ENCODE data around the gene MACROD1. TPM values are rescaled to one million over a fixed set of nuclear protein-coding genes. Genes with fewer than 3 reads are reported as not detected.
A peak's percentile ranks its signal among the peaks of the same experiment; 100 is the strongest.
"Not testable (repeated sequence)": the region's sequence is repeated elsewhere in the genome, so short reads cannot be mapped to it uniquely, and the experiment has no call there.

Gene MACROD1
- total RNA-seq, 1 experiment from 2014 or later, result 26.3 TPM

DNA sequence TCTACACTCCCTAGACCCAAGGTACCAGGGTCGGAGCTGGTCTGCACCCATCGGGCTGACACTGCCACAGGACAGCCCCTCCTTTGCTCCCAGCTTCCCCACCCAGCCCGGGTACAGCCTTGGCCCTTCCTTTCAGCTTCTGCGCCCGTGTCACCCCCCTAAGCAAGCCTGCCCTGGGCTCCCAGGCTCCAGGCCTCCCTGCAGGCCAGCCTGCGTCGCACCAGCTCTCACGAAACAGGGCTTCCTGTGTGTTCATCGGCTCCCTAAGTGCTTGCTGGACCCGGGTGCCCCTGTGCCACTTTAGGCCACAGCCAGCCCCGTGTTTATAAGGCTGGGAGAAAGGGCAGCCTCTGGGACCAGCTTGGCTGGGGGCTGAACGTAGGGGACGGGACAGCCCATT, 109.1 kb downstream of the MACROD1 start:
- Histone ChIP-seq H3K27ac (no peak overlapping the region), H3K36me3 (no peaks in the 10 kb centered on the region), H3K9me3 (replicated peaks) (no peaks in the 10 kb centered on the region), H3K4me3 (no peak overlapping the region), H3K27me3 (no peaks in the 10 kb centered on the region), H3K4me1 (peaks cover 32% of the 10 kb centered on the region)
- no peak for DNase-seq

DNA sequence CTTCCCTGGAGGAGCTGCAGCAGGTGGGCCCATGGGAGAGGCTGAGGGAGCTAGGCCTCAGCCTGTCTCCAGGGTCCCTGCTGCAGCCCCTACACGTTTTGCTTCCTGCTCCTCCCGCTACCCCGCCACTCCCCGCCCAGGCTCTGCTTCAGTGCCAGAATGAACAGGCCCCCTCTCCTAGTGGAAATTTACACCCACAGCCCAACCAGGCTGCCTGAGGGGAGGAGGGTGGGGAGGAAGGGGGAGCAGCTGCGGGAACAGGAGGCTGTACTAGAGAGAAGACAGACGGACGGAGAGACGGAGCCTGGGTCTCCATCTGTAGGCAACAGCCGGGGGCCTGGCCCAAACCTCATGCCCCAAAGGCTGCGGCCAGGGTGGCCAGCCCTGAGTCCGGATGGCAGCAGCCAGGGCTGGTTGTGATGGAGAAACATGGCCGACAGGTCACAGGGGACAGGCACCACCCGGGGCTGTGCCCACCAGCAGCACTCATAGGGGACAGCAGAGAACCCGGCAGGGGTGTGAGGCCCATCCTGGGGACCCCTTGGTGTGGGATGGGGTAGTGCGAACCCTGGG, 109.6 kb downstream of the MACROD1 start:
- Histone ChIP-seq H3K27ac (no peak overlapping the region), H3K9me3 (replicated peaks) (no peaks in the 10 kb centered on the region), H3K4me1 (peaks cover 32% of the 10 kb centered on the region), H3K36me3 (no peaks in the 10 kb centered on the region), H3K27me3 (no peaks in the 10 kb centered on the region), H3K4me3 (no peak overlapping the region)
- DNase-seq, result peak; percentile 68 to 70

DNA sequence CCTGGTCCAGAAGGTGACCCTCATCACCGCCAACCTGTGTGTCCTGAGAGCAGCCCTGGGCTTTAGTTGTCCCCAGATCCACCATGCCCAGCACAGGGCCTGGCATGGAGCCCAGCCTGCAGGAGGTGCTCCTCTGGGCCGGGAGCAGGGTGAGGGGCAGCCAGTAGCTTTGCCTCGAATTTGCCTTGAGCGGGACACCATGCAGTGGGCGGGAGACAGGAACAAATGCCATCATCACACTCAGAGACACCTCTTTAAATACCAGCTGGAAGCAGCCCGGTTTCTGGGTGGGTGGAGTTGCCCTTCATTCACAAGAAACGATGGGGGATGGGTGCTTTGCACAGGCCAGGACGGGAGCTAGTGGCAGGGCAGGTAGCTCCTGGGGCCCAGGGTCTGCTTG, 110.8 kb downstream of the MACROD1 start:
- no peak overlapping the region for H3K4me3 ChIP-seq
- no peak for DNase-seq
- H3K4me1 ChIP-seq, result peaks cover 32% of the 10 kb centered on the region
- no peak overlapping the region for H3K27ac ChIP-seq
- no peaks in the 10 kb centered on the region for H3K36me3 ChIP-seq
- H3K27me3 ChIP-seq, result no peaks in the 10 kb centered on the region
- H3K9me3 ChIP-seq (replicated peaks), result no peaks in the 10 kb centered on the region

DNA sequence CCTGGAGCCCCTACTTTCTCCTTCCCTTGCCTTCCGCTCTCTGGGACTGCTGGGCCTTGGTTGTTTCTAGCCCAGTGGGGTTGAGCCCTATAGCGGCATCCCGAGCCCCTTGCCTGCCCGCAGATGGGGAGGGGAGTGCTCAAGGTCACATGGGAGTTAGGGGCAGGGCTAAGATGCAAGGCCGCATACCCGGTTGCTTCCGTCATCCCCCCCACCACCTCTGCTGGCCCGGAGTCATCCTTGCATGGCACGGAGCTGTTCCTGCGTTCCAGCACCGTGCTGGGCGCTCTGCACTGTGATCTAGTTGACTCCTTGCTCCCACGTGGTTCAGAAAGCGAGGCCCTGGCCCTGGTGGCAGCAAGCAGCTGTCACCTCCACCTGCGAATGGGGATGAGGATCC, 112.2 kb downstream of the MACROD1 start:
- H3K9me3 ChIP-seq (replicated peaks), result no peaks in the 10 kb centered on the region
- peak; percentile 76 to 78 for DNase-seq
- H3K4me3 ChIP-seq, result no peak overlapping the region
- no peaks in the 10 kb centered on the region for H3K27me3 ChIP-seq
- H3K36me3 ChIP-seq, result no peaks in the 10 kb centered on the region
- H3K4me1 ChIP-seq, result peaks cover 36% of the 10 kb centered on the region
- H3K27ac ChIP-seq, result peak overlapping the region; percentile 40

DNA sequence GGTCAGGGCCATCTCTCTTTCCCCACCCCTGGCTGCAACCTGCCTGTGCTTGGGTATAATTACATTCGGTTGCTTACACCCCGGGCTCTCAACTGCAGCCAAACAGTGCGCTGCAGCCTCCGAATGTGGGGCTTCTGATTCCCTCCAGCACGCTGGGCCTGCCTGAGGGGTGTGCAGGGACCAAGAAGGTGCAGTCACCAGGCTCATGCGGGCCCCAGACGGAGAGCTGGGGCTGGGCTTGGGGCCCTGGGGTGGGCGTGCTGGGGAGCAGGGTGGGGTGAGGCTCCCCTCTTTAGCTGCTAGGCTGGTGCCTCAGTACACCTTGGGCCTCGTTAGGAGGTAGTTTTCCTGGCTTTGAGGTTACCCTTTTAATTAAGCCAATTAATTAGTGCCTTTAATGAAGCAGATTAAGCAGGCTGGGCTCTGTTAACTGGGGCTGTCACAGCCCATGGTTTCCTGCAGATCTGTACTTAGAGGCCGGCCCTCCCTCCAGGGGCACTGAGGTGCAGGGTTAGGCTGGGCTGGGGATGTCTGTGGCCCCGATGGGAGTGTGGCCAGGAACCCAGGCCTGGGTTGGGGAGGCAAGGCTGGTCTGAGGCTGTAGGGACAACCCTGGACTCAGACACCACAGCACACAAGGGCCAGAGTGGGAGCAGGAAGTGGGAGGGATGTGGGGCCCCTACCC, 112.8 kb downstream of the MACROD1 start:
- Histone ChIP-seq H3K27ac (peak overlapping the region; percentile 40), H3K27me3 (no peaks in the 10 kb centered on the region), H3K36me3 (no peaks in the 10 kb centered on the region), H3K4me1 (peaks cover 42% of the 10 kb centered on the region), H3K9me3 (replicated peaks) (no peaks in the 10 kb centered on the region), H3K4me3 (no peak overlapping the region)
- no peak for DNase-seq

DNA sequence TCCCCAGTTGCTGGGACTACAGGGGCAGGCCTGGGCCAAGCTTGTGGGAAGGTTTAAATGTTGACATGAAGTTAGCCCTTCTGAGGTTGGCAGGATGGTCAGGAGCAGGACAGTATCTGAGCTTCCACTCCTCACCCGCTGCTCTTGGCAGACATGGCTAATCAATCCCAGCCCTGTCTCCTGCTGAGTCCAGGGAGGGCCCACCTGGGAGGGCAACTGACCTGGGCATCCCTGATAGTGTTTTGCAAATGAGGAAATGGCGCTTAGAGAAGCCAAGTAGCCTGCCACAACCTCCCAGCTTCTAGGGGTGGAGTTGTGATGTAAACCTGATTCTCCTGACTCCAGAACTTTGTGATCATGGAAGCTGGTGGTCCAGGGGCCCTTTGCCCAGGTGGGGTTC, 113.5 kb downstream of the MACROD1 start:
- no peak overlapping the region for H3K4me3 ChIP-seq
- DNase-seq, result no peak
- H3K36me3 ChIP-seq, result no peaks in the 10 kb centered on the region
- H3K4me1 ChIP-seq, result peaks cover 45% of the 10 kb centered on the region
- H3K9me3 ChIP-seq (replicated peaks), result no peaks in the 10 kb centered on the region
- H3K27me3 ChIP-seq, result no peaks in the 10 kb centered on the region
- no peak overlapping the region for H3K27ac ChIP-seq

DNA sequence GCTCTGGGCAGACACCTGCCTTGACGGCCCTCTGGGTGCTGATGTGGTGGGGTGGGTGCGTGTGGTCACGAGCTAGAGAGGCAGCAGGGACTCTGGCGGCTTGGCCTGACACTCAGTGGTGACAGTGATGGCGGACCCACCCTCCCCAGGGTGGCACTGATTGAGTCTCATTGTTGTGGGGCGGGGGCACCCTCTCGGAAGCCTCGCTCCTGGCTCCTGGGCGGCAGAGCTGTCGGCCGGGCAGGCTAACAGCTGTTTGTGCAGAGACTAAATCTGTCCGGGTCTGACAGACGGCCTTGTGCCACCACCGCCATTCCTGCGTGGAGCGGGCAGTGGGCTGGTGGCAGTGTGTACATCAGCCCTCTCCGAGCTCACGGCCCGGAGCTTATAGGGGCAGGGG, 114.6 kb downstream of the MACROD1 start:
- DNase-seq, result no peak
- no peaks in the 10 kb centered on the region for H3K36me3 ChIP-seq
- H3K9me3 ChIP-seq (replicated peaks), result no peaks in the 10 kb centered on the region
- no peak overlapping the region for H3K27ac ChIP-seq
- H3K27me3 ChIP-seq, result no peaks in the 10 kb centered on the region
- no peak overlapping the region for H3K4me3 ChIP-seq
- peaks cover 46% of the 10 kb centered on the region for H3K4me1 ChIP-seq

DNA sequence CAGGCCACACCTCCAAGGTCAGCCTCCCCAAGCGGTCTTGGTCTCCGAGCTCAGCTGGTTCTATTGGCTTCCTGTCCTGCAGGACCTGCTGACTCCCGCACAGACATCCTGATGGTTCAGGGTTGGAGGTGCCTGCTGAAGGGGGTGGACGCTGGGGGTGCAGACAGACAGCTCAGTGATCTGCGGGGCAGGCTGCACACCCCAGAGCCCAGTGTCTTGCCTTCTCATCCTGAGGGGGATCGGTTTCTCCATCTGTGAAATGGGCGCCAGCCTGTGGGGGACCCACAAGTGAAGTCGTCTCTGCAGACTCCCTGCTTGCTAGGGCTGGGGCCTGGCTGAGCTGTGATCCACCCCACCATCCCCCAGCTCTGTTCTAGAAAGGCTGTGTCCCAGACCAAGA, 116.4 kb downstream of the MACROD1 start:
- H3K9me3 ChIP-seq (replicated peaks), result no peaks in the 10 kb centered on the region
- H3K4me1 ChIP-seq, result peaks cover 37% of the 10 kb centered on the region
- no peak overlapping the region for H3K4me3 ChIP-seq
- no peak overlapping the region for H3K27ac ChIP-seq
- H3K36me3 ChIP-seq, result no peaks in the 10 kb centered on the region
- no peaks in the 10 kb centered on the region for H3K27me3 ChIP-seq
- no peak for DNase-seq

DNA sequence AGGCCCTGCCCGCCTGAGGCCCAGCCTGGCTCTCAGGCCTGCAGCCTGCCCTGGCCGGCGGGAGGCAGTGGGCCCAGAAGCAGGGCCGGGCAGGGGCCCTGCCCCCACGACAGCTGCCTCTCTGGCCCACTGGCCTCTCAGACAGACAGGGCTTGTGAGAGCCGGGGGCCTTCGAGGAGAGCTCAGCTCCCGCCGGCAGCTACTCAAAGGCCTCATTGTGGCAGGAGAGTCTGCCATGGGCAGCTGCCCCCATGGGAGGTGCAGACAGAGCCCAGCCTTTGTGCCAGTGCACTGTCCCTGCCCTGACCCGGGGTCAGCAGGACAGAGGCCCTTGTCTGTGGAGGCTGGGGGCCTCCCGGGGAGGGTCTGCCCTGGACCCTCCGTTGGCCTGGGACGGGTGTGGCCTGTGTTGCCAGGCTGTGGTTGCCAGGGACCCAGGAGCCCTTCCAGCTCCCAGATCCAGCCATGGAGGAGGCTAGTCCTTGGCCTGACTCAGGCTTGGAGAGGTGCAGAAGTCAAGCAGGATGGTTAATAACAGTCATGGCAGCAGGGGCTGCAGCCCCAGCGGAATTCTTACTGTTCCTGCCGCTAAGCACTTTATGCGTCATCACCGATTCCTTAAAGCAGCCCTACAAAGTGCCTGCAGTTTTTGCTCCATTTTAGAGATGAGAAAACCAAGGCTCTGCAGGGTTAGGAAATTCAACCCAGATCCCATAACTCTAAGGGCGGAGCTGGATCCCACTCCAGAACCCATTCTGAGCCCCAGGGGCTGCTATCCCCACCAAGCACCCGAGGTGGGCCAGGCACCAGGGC, 117.7 kb downstream of the MACROD1 start:
- peak; percentile 95 to 96 for DNase-seq
- peaks cover 25% of the 10 kb centered on the region for H3K4me1 ChIP-seq
- no peaks in the 10 kb centered on the region for H3K36me3 ChIP-seq
- no peaks in the 10 kb centered on the region for H3K27me3 ChIP-seq
- no peaks in the 10 kb centered on the region for H3K9me3 ChIP-seq (replicated peaks)
- peak overlapping the region; percentile 95 for H3K27ac ChIP-seq
- no peak overlapping the region for H3K4me3 ChIP-seq

DNA sequence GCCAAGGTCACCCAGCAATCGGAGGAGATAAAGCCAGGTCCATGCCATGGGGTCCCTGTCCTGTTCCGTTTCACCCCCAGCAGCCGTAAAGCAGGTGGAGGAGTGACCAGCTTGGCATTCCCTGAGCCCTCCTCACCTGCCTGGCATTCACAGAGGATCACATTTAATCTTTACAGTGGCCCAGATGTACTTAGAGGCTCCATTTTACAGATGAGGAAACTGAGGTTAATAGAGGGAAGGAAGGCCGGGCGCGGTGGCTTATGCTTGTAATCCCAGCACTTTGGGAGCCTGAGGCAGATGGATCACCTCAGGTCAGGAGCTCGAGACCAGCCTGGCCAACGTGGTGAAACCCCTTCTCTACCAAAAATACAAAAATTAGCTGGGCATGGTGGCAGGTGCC, 118.5 kb downstream of the MACROD1 start:
- not testable (repeated sequence) for H3K4me3 ChIP-seq; DNase-seq; H3K36me3 ChIP-seq; H3K9me3 ChIP-seq (replicated peaks); H3K27me3 ChIP-seq
- Histone ChIP-seq H3K4me1 (peaks cover 16% of the 10 kb centered on the region), H3K27ac (peak overlapping the region; percentile 95)

DNA sequence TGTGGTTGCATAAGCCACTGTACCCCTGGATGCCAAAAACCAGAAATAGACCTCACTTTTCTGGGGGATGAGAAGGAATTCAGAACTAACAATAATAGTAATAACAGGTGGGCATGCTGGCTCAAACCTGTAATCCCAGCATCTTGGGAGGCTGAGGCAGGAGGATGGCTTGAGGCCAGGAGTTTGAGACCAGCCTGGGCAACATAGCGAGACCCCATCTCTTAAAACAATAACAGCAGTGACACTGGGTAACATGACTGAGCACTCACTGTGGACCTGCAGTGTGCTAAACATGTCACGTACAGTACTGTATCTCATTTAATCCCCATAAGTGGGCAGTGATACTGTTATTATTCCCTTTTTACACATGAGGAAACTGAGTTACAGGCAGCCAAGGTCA, 120.2 kb downstream of the MACROD1 start:
- no peaks in the 10 kb centered on the region for H3K36me3 ChIP-seq
- no peak overlapping the region for H3K4me3 ChIP-seq
- H3K9me3 ChIP-seq (replicated peaks), result no peaks in the 10 kb centered on the region
- no peaks in the 10 kb centered on the region for H3K27me3 ChIP-seq
- DNase-seq, result no peak
- H3K4me1 ChIP-seq, result peaks cover 16% of the 10 kb centered on the region
- H3K27ac ChIP-seq, result no peak overlapping the region

DNA sequence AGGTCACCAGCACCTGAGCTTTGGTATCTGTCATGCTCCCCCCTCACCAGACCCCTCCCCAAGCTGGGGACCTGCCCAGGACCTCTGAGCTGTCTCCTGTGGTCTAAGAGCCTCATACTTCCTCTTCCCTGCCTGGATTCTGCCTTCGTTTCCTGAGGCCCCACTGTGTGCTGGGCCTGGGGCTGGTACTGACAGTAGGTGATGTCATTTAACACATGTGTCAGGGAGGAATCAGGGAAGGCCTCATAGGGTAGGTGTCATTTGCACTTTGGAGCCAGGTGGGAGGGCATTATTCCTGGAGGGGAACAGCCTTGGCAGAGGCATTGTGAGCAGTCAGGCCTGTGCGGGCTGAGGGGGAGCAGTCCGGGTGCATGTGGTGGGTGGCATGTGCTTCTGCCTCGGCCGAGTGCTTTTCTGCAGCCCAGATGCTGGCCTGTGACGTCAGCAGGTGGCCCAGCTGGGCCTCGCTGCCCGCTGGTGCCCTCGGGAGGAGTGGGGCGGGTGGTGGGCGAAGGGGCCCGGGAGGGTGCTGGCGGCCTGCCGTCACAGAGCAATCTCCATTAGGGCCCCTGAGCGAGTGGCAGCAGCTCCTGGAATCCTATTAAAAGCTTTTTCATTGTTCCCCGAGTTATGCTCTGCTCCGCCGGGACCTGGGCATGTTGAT, 121.1 kb downstream of the MACROD1 start:
- Histone ChIP-seq H3K4me1 (peaks cover 16% of the 10 kb centered on the region), H3K36me3 (no peaks in the 10 kb centered on the region), H3K27me3 (no peaks in the 10 kb centered on the region), H3K9me3 (replicated peaks) (no peaks in the 10 kb centered on the region), H3K4me3 (no peak overlapping the region), H3K27ac (no peak overlapping the region)
- no peak for DNase-seq

DNA sequence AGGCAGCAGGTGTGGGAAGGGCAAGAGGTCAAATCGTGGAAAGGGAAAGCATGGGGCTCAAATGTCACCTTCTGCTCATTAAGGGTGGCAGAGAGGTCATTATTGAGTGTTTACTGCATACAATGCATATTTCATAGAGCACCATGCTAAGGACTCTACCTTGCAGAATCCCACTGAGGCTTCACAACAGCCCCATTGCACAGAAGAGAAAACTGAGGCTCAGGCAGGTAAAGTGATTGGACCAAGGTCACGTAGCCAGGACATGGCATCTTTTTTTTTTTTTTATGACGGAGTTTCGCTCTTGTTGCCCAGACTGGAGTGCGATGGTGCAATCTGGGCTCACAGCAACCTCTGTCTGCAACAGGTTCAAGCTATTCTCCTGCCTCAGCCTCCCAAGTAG, 122.4 kb downstream of the MACROD1 start:
- Histone ChIP-seq H3K4me1 (peaks cover 10% of the 10 kb centered on the region; the same call in 1 of the 2 replicates), H3K9me3 (replicated peaks) (no peaks in the 10 kb centered on the region), H3K27ac (no peak overlapping the region)

DNA sequence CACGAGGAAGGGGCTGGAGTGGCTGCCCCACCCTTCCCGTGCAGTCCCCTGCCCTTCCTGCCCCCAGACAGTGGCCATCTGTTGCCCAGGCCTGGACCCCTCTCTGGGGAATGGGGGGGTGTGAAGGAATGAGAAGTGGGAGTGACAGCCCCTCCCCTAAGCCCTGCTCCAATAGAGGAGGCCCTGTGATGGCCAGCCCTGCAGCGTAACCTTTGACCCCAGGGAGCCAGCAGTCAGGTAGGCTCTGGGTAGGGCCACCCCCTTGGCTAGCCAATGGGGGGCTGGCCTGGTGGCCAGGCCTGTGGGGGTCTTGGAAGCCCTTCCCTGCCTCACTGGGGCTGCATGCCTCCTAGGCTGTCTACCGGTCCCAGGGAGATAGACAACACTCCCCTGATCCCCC, 123.6 kb downstream of the MACROD1 start:
- H3K4me1 ChIP-seq, result peaks cover 5% of the 10 kb centered on the region; the same call in 1 of the 2 replicates
- H3K9me3 ChIP-seq (replicated peaks), result no peaks in the 10 kb centered on the region
- no peaks in the 10 kb centered on the region for H3K36me3 ChIP-seq
- no peak for DNase-seq
- H3K27me3 ChIP-seq, result no peaks in the 10 kb centered on the region
- no peak overlapping the region for H3K27ac ChIP-seq
- no peak overlapping the region for H3K4me3 ChIP-seq

More for the DNA sequence above, 122.4 kb downstream of the MACROD1 start:
- H3K36me3 ChIP-seq, result no peaks in the 10 kb centered on the region
- no peak overlapping the region for H3K4me3 ChIP-seq
- H3K27me3 ChIP-seq, result no peaks in the 10 kb centered on the region
- DNase-seq, result no peak

DNA sequence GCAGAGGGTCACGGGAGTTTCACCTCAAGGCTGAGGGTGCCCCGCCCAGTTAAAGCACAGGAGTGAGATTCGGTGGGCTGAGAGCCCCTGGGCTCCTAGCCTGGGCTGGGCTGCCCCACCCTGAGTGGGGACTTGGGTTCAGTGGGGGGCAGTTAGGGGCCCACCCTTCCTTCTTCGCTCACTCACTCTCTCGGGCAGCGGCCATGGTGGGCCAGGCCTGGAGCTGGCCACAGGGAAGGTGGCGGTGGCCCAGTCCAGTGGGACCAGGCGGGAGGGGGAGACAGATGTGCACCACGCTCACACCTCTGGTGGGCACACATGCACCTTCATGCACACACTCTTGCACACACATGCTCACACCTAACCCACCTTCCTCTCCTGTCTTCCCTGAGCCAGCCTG, 124.1 kb downstream of the MACROD1 start:
- no peak for DNase-seq
- Histone ChIP-seq H3K27ac (no peak overlapping the region), H3K4me1 (peaks cover 3% of the 10 kb centered on the region; the same call in 1 of the 2 replicates)

More for the DNA sequence above, 124.1 kb downstream of the MACROD1 start:
- Histone ChIP-seq H3K36me3 (no peaks in the 10 kb centered on the region), H3K27me3 (no peaks in the 10 kb centered on the region), H3K4me3 (no peak overlapping the region), H3K9me3 (replicated peaks) (no peaks in the 10 kb centered on the region)

Data from SJCRH30 (cell line).